HL-60/S4 treated with phorbol 12-myristate 13-acetate at 8.2 ng/mL for 4 days and 3 days (cell line): Measurements from ENCODE around the gene TMEM191B.
"Not testable (repeated sequence)": the region's sequence is repeated elsewhere in the genome, so short reads cannot be mapped to it uniquely, and the experiment has no call there.

Experiments used
- in situ Hi-C: fragments of 300-500 bp; cut with MboI; formaldehyde crosslinking; loops from 2 replicates; pipeline ENCODE4 v1.15.0; 2022; ENCODE audit warnings: low sequenced_read_pairs

TMEM191B gene

GRCh38 chr22:18554280-18555256 is 27.0 kb downstream of the TMEM191B start:
- in situ Hi-C loops: not testable (repeated sequence)

GRCh38 chr22:18558516-18558915 is 30.9 kb downstream of the TMEM191B start:
- in situ Hi-C loops: not testable (repeated sequence)

GRCh38 chr22:18558939-18559338 is 31.3 kb downstream of the TMEM191B start:
- in situ Hi-C loops: not testable (repeated sequence)

- in situ Hi-C loops: not testable (repeated sequence)
Measured at GRCh38 chr22:18560099-18560974, 32.7 kb downstream of the TMEM191B start.

- in situ Hi-C loops: not testable (repeated sequence)
Measured at GRCh38 chr22:18570509-18571246, 43.1 kb downstream of the TMEM191B start.

- in situ Hi-C loops: not testable (repeated sequence)
Measured at GRCh38 chr22:18573483-18574164, 46.0 kb downstream of the TMEM191B start.

- in situ Hi-C loops: not testable (repeated sequence)
Measured at GRCh38 chr22:18574555-18574954, 47.0 kb downstream of the TMEM191B start.

- in situ Hi-C loops: not testable (repeated sequence)
Measured at GRCh38 chr22:18575686-18576085, 48.1 kb downstream of the TMEM191B start.

- in situ Hi-C loops: not testable (repeated sequence)
Measured at GRCh38 chr22:18577090-18577818, 49.7 kb downstream of the TMEM191B start.

- in situ Hi-C loops: not testable (repeated sequence)
Measured at GRCh38 chr22:18577847-18578246, 50.2 kb downstream of the TMEM191B start.
